Kidney (tissue), 14 donors: Measurements from ENCODE around the gene PDSS2. TPM values are rescaled to one million over a fixed set of nuclear protein-coding genes. Genes with fewer than 3 reads are reported as not detected.
A peak's percentile ranks its signal among the peaks of the same experiment; 100 is the strongest.

ENCODE experiments used
- DNase-seq, 5 donors: peaks; one replicate each; pipeline ENCODE4 v3.0.0-alpha.2; 2013 to 2020
- FAIRE-seq: peaks from 2 replicates; lab custom pipeline; 2012; peaks lifted over from hg19 to GRCh38; lab: Jason Lieb, UNC
- H3K27ac ChIP-seq, 2 donors: one replicate each; pipeline ENCODE4 v1.7.0; 2013; ENCODE audit warnings: low read depth in 2 of 2, low read length in 2 of 2, inconsistent platforms in 1 of 2
- H3K27me3 ChIP-seq: one replicate; pipeline ENCODE4 v1.7.1; 2013; ENCODE audit warnings: low read length, inconsistent platforms; ENCODE audit not compliant: control insufficient read depth, insufficient read depth
- H3K36me3 ChIP-seq, 3 donors: one replicate each; pipeline versions ENCODE4 v1.7.0 to v1.7.1; 2013; ENCODE audit warnings: low read length in 3 of 3, control low read depth in 1 of 3, inconsistent platforms in 1 of 3; ENCODE audit not compliant: insufficient read depth in 3 of 3, control insufficient read depth in 2 of 3
- H3K4me1 ChIP-seq, 3 donors: one replicate each; pipeline versions ENCODE4 v1.7.0 to v1.7.1; 2013; ENCODE audit warnings: low read length in 3 of 3, inconsistent platforms in 1 of 3, low read depth in 1 of 3; ENCODE audit not compliant: control insufficient read depth in 2 of 3, insufficient read depth in 2 of 3
- H3K4me3 ChIP-seq, 3 donors: one replicate each; pipeline versions ENCODE4 v1.7.0 to v1.8.1; 2013; ENCODE audit warnings: low read length in 3 of 3, control low read depth in 1 of 3, inconsistent platforms in 1 of 3
- H3K9ac ChIP-seq, 3 donors: one replicate each; pipeline versions ENCODE4 v1.7.0 to v1.7.1; 2013; ENCODE audit warnings: low read length in 3 of 3, control low read depth in 1 of 3, inconsistent platforms in 1 of 3
- H3K9me3 ChIP-seq, 3 donors: one replicate each; pipeline versions ENCODE4 v1.7.0 to v1.7.1; 2013; ENCODE audit warnings: low read length in 3 of 3, control low read depth in 1 of 3, inconsistent platforms in 1 of 3; ENCODE audit not compliant: control insufficient read depth in 2 of 3, insufficient read depth in 1 of 3
- intact Hi-C: fragments of 100-400 bp; cut with DNase I; formaldehyde crosslinking; loops from one replicate; pipeline ENCODE4 v1.11.1; 2022
- polyA plus RNA-seq: library from polyadenylated mRNA; stranded (reverse); fragments of 350-450 nt; fragmentation: Illumina TruSeq; extraction: RNeasy Lipid Tissue Mini Kit (QIAGEN cat#74804); gene quantifications from one replicate; pipeline ENCODE4 v1.2.3, GENCODE V29; 2014; ENCODE audit warnings: low read depth, low replicate concordance; ENCODE audit not compliant: insufficient read depth
- total RNA-seq: library from RNA; stranded (reverse); fragmentation: NEBNext Ultra II Directional; extraction: Animal tissue kit (Norgen Biotek cat#: 25700); gene quantifications from one replicate; pipeline ENCODE4 v1.2.1, GENCODE V29; 2021
- TF ChIP-seq, protein P1 (sequence below): IDR thresholded peaks from 3 replicates; pipeline ENCODE4 v1.5.1; 2012; ENCODE audit warnings: mild to moderate bottlenecking, moderate library complexity, borderline replicate concordance; ENCODE audit not compliant: insufficient read depth; ENCODE audit errors: extremely low read depth
- donor health status: control.
- donor health status: control.
- donor health status: control.
- donor health status: control.
- donor health status: control.
- donor health status: DM: yes; HTN: yes; CAD: no.
- donor health status: Normal renal cell carcinoma (clear cell type).

PDSS2 gene
- total and polyA plus RNA-seq, 2 donors from 2014 or later, result 16.4 to 20.7 TPM

DNA sequence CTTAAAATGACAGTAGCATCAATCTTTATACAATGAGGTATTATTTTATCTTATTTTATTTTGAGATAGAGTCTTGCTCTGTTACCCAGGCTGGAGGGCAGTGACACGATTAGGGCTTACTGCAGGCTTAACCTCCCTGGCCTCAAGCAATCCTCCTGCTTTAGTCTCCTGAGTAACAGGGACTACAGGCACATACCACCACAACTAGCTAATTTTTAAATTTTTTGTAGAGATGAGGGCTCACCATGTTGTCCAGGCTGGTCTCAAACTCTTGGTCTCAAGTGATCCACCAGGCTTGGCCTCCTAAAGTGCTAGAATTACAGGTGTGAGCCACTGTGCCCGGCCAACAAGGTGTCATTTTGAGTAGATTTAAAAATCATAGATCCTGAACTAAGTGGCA is 125.9 kb downstream of the PDSS2 start:
- H3K9me3 ChIP-seq, result no peaks in the 10 kb centered on the region
- no peak overlapping the region for H3K27ac ChIP-seq
- H3K4me3 ChIP-seq, result no peak overlapping the region
- no peaks in the 10 kb centered on the region for H3K27me3 ChIP-seq
- intact Hi-C loops, result no loop called here
- no peak for DNase-seq
- no peaks in the 10 kb centered on the region for H3K36me3 ChIP-seq
- no peak overlapping the region for H3K9ac ChIP-seq
- H3K4me1 ChIP-seq, result no peaks in the 10 kb centered on the region
- TF ChIP-seq, protein P1, sequence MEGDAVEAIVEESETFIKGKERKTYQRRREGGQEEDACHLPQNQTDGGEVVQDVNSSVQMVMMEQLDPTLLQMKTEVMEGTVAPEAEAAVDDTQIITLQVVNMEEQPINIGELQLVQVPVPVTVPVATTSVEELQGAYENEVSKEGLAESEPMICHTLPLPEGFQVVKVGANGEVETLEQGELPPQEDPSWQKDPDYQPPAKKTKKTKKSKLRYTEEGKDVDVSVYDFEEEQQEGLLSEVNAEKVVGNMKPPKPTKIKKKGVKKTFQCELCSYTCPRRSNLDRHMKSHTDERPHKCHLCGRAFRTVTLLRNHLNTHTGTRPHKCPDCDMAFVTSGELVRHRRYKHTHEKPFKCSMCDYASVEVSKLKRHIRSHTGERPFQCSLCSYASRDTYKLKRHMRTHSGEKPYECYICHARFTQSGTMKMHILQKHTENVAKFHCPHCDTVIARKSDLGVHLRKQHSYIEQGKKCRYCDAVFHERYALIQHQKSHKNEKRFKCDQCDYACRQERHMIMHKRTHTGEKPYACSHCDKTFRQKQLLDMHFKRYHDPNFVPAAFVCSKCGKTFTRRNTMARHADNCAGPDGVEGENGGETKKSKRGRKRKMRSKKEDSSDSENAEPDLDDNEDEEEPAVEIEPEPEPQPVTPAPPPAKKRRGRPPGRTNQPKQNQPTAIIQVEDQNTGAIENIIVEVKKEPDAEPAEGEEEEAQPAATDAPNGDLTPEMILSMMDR, result no peak
- no peak for FAIRE-seq

DNA sequence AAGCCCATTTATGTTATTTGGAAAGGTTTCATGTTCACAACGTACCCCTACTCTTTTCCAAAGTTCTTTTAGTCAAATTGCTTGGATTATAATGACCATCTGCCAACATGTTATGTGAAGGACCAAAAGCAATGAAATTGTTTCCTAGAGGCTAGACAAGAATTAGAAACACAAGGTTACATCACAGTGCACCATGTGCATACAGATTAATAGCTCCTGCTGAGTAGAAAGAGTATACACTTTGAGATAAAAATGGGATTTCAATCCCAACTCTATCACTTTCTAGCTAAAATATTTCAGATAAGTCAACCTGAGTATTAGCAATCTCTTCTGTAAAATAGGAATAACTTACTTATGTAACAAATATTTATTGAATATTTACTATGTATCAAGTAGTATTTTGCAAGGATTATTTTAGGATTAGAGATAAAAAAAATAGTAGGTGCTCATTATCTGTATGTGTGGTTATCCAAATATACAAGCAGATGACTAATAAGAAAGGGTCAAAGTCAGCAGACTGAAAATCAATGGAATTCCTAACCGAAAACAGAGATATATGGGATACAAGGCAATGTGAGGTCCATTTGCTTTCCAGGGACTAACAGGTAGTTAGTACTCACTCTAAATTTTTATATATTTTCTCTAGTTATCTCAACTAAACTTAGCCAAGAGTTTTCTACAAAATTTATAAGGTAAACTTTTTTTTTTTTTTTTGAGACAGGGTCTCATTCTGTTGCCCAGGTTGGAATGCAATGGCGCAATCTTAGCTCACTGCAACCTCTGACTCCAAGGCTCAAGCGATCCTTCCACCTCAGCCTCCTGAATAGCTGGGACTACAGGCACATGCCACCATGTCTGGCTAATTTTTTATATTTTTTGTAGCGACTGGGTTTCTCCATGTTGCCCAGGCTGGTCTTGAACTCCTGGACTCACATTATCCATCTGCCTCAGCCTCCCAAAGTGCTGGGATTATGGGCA is 127.7 kb downstream of the PDSS2 start:
- Histone ChIP-seq H3K4me1 (no peaks in the 10 kb centered on the region), H3K27me3 (no peaks in the 10 kb centered on the region), H3K9me3 (no peaks in the 10 kb centered on the region), H3K9ac (no peak overlapping the region), H3K4me3 (no peak overlapping the region), H3K36me3 (no peaks in the 10 kb centered on the region), H3K27ac (no peak overlapping the region)
- TF ChIP-seq, protein P1, result no peak
- DNase-seq (no peak), FAIRE-seq (no peak)
- intact Hi-C loops, result no loop called here

DNA sequence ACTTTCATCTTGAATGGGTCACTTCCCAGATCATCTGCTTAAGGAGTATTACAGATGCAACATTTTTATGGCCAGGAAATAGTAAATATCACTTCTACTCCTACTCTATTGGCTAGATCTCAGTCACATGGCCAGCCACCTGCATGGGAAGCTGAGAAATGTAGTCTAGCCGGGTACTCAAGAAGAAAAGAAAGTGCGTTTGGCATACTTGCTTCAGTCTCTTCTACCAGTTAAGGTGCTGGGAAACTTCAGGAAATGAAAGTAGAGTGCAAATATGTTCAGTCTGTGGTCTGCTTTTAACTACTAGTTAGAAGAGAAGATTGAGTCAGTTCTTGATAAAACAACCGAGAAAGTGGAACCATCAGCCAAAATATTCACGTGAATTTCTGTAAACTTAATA is 129.2 kb downstream of the PDSS2 start:
- Histone ChIP-seq H3K4me3 (no peak overlapping the region), H3K4me1 (no peaks in the 10 kb centered on the region), H3K9ac (no peak overlapping the region), H3K36me3 (no peaks in the 10 kb centered on the region), H3K9me3 (no peaks in the 10 kb centered on the region), H3K27ac (no peak overlapping the region), H3K27me3 (no peaks in the 10 kb centered on the region)
- TF ChIP-seq, protein P1, result no peak
- intact Hi-C loops, result no loop called here
- FAIRE-seq (no peak), DNase-seq (peak in 1 of 5 donors; percentile 29)
